Left lobe of liver (tissue), 2 donors: ENCODE data around the gene PHACTR1. TPM values are rescaled to one million over a fixed set of nuclear protein-coding genes. Genes with fewer than 3 reads are reported as not detected.
"Not testable (repeated sequence)": the region's sequence is repeated elsewhere in the genome, so short reads cannot be mapped to it uniquely, and the experiment has no call there.

Experiments
- ATAC-seq: fragments of 200-7000 bp; cut with Tn5 transposase; one replicate; pipeline ENCODE4 v1.9.1; 2020; ENCODE audit warnings: mild to moderate bottlenecking, moderate library complexity
- DNase-seq: peaks from one replicate; pipeline ENCODE4 v3.0.0-alpha.2; 2020; ENCODE audit warnings: low spot score
- total RNA-seq: library from RNA; stranded (reverse); gene quantifications from one replicate; pipeline ENCODE4 v1.2.1, GENCODE V29; 2021
- donor health status: DM: no; HTN: no; CAD: no; lungs with moderate emphysema.
- donor health status: DM: no; HTN: yes; CAD: no.

The PHACTR1 gene
- total RNA-seq, 1 donor from 2014 or later: 0.68 TPM

- DNase-seq (no peak), ATAC-seq (no peak)
Observed at GRCh38 chr6:12943549-12943948, 227.0 kb downstream of the PHACTR1 start.

- DNase-seq: no peak
- ATAC-seq: no peak
Observed at GRCh38 chr6:12944001-12944400, 227.4 kb downstream of the PHACTR1 start.

DNA sequence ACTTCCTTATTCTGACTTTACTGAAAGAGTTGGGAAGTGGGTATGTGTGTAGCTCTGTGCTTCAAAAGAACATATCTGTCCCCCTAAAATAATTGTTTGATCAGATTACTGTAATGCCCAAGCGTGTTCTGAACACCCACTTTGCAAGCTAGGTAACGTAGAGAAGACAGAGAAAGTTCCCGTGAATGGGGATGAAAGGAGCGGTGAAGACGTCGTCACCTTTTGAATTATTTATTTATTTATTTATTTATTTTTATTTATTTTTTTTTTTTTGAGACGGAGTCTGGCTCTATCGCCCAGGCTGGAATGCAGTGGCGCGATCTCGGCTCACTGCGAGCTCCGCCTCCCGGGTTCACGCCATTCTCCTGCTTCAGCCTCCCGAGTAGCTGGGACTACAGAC is 228.0 kb downstream of the PHACTR1 start:
- not testable (repeated sequence) for ATAC-seq, DNase-seq

DNA sequence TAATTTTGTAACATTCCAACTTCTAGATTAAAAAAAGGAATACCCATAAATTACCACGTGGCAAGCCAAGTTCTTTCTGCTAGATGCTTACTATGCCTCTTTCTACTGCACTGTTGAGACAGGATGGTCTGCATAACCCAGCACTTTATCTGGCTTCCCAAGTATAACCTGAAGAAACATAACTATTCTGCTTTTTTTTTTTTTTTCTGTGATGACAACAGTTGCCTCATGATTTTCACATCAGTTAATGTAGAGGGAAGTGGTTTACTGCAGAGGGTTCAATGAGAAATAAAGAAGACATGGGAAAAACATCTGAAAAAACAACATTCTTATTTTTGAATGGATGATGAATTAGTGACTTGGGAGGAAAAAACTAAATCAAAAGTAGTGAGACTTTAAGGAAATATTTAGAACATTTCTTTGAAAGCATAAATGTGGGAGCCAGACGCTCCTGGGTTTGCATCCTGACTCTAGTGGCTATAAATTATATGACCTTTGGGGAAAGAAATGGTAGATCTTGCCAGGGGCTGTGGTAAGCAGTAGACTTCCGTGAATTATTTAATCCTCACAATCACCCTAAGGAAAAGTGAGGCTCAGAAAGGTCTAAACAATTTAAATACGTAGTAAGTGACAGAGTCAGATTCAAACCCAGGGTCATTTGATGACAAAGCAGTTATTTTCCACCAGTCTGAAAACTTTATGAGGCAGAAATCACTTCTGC is 230.7 kb downstream of the PHACTR1 start:
- DNase-seq: no peak
- ATAC-seq: no peak

- ATAC-seq (no peak), DNase-seq (no peak)
Observed at GRCh38 chr6:12947967-12948366, 231.4 kb downstream of the PHACTR1 start.

DNA sequence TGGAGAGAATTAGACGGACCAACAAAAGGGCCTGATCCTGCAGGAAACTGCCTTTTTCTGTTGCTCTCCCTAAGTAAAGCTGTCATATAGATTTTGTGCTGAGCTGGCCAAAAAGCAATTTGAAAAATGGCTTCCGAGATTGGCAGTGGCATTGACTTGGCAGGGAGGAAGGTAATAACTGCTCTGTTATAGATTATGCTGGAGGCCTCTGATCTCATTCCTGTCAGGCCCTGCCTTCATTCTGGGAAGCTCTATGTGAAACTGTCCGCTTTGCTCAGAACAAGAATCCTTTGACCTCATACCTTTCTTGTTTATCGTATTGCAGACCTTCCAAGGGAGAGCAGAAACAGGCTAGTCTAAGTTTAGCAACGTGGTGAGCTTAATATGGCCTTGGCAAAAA is 234.4 kb downstream of the PHACTR1 start:
- DNase-seq (no peak), ATAC-seq (no peak)

DNA sequence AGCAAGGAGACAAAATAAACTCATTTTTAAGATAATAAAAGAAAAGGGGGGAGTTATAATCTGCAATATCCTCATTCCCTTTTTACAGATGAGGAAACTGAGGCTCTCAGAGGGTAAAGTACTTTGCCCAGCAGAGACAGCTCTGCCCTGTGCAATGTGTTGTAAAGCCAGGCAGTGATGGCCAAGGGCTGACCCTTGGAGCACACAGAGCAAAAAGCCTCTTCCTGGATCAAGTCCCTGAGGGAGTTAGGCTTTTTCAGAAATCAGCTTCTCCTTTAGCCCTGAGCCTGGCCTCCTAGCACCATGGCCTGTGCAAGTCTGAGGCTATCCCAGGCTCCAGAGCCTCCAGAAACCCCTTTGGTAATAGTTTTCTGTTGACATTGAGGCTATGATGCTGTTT is 234.8 kb downstream of the PHACTR1 start:
- ATAC-seq (no peak), DNase-seq (no peak)

DNA sequence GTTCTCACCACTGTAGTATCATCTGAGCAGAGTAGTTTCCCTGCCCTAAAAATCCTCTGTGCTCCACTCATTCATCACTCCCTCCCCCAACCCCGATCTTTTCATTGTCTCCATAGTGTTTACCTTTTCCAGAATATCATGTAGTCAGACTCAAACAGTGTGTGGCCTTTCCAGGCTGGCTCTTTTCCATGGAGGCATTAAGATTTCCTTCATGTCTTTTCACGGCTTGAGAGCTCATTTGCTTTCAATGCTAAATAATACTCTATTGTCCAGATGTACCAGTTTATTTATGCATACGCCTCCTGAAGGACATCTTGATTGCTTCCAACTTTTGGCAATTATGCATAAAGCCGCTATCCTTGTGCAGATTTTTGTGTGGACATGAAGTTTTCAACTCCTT is 235.8 kb downstream of the PHACTR1 start:
- DNase-seq (no peak), ATAC-seq (no peak)

DNA sequence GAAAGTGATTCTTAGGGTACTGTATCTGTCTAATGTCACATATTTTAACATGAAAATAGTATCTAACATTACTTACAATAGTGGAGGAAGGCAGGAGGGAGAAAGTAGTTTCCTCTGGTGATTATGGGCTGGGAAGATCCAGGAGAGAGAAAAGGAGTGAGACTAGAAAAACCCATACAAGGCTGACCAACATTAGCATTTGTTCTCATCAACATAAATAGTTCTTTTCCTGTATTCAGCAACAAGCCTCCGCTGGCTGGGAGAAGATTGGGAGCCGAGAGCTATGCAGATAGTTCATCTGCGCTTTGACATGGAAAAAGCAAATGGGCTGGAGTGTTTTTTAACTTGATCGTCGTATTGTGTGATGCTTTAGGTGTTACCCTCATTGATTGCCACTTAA is 239.4 kb downstream of the PHACTR1 start:
- no peak for ATAC-seq
- DNase-seq: no peak

- DNase-seq: no peak
- ATAC-seq: no peak
Observed at GRCh38 chr6:12956991-12957320, 240.4 kb downstream of the PHACTR1 start.

GRCh38 chr6:12957321-12958051 is 240.9 kb downstream of the PHACTR1 start:
- ATAC-seq: peak; percentile 75
- DNase-seq: peak; percentile 49

DNA sequence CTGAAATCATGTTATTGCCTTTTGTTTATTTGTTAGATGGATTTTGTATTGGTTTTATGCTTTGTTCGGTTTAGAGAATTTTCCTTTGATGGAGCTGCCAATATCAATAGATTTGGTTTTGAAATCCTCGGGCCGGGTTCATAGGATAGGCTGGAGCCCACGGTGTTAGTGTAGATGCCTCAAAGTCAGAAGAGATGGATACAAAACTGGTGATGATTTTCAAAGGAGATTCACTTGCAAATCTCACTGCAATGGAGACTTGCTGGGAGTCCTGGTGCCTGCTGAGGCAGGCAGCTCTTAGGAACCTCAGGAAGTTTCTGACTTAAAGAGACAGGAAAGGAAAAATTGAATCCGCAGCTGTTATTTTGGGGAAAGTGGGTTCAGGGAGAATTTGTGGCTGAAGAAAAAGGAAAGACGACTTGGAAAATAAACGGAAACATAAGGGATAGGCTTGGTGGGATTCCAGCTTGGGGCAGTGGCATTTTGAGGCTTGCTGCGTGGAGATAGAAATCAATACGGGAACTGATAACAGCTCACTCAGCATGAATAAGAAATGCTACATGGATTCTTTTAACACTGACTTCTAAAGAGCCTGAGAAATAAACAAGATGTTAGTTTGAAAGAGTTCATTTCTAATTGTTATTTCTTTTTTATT is 241.6 kb downstream of the PHACTR1 start:
- DNase-seq: no peak

GRCh38 chr6:12961761-12962160 is 245.2 kb downstream of the PHACTR1 start:
- ATAC-seq: no peak
- no peak for DNase-seq

More for the DNA sequence above, 241.6 kb downstream of the PHACTR1 start:
- peak; percentile 63 for ATAC-seq

DNA sequence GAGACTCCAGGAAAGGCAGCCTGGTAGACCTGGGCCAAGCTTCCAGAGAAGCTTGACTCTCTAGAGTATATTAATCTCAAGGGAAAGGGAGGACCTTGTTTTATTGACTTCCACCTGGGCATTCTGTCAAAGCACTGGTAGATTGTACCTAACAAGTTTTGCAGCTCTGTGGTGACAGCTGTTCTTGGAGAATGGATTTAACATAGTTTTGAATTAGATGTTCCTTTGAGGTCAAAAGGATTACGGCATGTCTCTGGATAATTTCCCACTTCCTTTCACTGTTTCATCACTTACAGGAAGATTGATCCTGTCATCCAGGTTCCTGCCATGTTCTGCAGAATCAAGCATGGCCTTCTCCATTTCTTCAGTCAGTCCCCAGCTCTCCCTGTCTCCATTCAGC is 246.0 kb downstream of the PHACTR1 start:
- no peak for ATAC-seq

DNA sequence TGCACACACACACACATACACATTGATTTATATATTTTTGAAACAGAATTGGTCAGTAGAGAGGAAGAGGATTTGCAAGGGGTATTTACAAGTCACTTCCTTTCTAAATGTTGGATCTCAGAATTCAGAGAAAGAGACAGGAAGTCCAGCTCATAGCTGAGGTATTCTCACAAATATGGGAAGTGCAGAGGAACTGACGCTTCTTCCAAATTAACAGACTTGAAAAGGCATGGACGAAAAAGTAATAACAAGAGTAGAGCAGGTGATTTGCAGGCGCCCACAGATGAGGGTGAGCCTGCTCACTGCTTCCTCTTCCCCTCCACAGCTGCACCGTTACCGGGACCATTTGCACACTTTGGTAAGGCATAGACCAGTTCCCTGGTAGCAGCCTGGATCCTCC is 246.4 kb downstream of the PHACTR1 start:
- ATAC-seq: no peak
- DNase-seq: no peak

More for the DNA sequence above, 246.0 kb downstream of the PHACTR1 start:
- no peak for DNase-seq

DNA sequence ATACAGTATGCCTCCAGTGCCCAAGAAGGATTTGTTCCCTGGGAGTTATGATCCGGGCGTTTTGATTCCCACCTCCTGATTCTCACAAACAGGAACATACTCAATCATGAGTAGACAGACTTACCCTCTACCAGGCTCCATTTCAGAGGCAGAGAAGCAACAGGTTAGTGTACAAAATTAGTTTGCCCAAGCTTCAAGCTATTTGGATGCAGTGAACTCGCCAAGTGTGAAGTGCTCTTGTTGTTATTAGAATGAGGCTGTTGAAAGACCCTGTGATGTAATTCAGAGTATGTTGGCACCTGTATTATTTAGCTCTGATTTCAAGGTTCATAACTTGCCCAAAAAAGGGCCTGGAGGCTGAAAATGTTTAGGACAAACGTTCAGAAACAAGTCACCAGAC is 247.0 kb downstream of the PHACTR1 start:
- ATAC-seq (no peak), DNase-seq (no peak)

DNA sequence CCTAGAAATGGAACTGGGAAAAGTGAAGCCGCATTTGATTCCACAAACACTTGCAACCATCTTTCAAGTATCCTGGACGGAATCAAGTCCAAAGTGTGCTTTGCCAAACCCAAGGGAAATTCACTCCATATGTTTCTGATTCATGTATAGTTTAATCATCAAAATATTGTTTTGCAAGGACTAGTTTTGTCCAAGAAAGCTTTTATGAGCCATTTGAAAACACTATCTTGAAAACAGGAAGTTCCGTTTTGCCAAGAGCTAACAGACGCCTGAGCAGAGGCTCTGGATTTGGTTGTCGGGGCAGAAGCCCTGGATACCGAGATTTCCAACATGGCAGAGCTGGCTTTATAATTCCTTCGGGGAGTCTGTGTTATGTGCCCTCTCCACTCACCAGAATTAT is 251.1 kb downstream of the PHACTR1 start:
- ATAC-seq: no peak
- no peak for DNase-seq

DNA sequence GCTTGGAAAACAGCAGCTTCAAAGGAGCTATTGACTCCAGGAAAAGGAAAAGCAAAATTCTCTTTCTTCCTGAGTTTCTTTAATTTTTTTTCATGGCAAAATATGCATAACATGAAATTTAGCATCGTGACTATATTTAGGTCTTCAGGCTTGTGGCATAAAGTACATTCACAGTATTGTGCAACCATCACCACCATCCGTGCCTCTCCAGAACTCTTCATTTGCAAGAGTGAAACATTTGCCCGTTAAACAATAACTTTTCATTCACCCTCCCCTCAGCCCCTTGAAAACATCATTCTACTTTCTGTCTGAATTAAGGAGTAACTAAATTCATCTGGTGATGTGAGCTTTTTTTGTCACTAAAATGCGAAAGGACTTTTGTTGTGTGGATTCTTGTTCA is 251.7 kb downstream of the PHACTR1 start:
- DNase-seq (no peak), ATAC-seq (no peak)

- ATAC-seq (no peak), DNase-seq (no peak)
Observed at GRCh38 chr6:12968839-12969558, 252.4 kb downstream of the PHACTR1 start.

- ATAC-seq (no peak), DNase-seq (no peak)
Observed at GRCh38 chr6:12969966-12970365, 253.4 kb downstream of the PHACTR1 start.

DNA sequence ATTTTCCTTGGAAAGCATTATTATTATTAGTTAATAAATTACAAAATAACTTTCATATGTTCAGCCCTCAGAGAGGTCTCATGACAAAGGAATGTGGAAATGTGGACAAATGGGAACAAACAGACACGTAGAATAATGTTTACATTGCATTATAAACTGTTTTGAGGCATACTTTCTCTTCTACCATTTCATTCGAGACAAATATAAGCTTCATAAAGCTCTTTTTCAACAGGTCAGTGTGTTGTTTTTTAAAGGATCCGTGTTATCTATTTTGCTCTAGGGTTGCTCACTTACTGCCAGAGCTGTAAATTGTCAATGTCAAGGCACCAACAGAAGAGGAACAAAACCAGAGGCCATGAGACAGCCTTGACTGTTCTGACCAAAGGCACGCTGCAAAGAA is 256.8 kb downstream of the PHACTR1 start:
- DNase-seq: no peak
- ATAC-seq: no peak
